Effector memory CD4-positive, alpha-beta T cell (primary cell): ENCODE results near the gene OAS3.
"Not testable (repeated sequence)": the region's sequence is repeated elsewhere in the genome, so short reads cannot be mapped to it uniquely, and the experiment has no call there.

ENCODE experiments used
- DNase-seq, 3 donors: peaks; one replicate each; pipeline ENCODE4 v3.0.0-alpha.2; 2020
- H3K27ac ChIP-seq: 2 replicates; pipeline ENCODE4 v1.7.0; 2013; ENCODE audit warnings: mild to moderate bottlenecking, low read length, moderate library complexity; ENCODE audit not compliant: insufficient read depth, poor library complexity, severe bottlenecking
- H3K27me3 ChIP-seq: replicated peaks from 2 replicates; pipeline ENCODE4 v1.7.0; 2013; ENCODE audit warnings: mild to moderate bottlenecking, low read length; ENCODE audit not compliant: insufficient read depth, control insufficient read depth, poor library complexity, severe bottlenecking
- H3K36me3 ChIP-seq: 2 replicates; pipeline ENCODE4 v1.7.0; 2013; ENCODE audit warnings: mild to moderate bottlenecking, low read length, moderate library complexity; ENCODE audit not compliant: control insufficient read depth, insufficient read depth
- H3K4me1 ChIP-seq: 2 replicates; pipeline ENCODE4 v1.7.0; 2013; ENCODE audit warnings: low read length, mild to moderate bottlenecking; ENCODE audit not compliant: control insufficient read depth, insufficient read depth, poor library complexity, severe bottlenecking
- H3K4me3 ChIP-seq: 2 replicates; pipeline ENCODE4 v1.7.0; 2013; ENCODE audit warnings: low read length, low read depth, mild to moderate bottlenecking; ENCODE audit not compliant: insufficient read depth, poor library complexity, severe bottlenecking
- H3K9me3 ChIP-seq: 2 replicates; pipeline ENCODE4 v1.7.0; 2013; ENCODE audit warnings: mild to moderate bottlenecking, low read length, moderate library complexity; ENCODE audit not compliant: control insufficient read depth

Gene OAS3

DNA sequence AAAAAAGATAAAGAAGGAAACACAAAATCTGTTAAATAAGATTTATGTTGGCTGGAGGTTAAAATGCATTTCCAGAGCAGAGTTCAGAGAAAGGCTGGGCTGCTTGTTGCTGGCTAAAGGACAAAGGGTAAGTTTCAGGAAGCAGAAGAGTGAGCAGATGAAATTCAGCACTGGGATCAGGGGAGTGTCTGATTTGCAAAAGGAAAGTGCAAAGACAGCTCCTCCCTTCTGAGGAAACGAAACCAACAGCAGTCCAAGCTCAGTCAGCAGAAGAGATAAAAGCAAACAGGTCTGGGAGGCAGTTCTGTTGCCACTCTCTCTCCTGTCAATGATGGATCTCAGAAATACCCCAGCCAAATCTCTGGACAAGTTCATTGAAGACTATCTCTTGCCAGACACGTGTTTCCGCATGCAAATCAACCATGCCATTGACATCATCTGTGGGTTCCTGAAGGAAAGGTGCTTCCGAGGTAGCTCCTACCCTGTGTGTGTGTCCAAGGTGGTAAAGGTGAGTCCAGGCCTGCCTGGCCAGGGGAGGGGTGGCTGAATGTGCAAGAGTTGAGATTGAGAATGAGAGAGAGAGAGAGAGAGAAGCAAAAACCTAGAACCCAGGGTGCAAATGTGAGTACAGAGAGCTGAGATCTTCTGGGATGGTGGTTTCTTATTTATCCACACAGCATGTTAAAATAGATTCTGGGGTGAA lies 31.4 kb upstream of the OAS3 start, which contains the start of gene OAS1:
Gene OAS1 (plus strand): TSS at position 251 of the 703 bp plus-strand sequence. CDS start 78 bp downstream, at position 329.
- Histone ChIP-seq H3K4me3 (peak within 1 kb of the TSS; percentile 57), H3K27me3 (no peaks in the 10 kb centered on the region), H3K36me3 (no peaks in the 10 kb centered on the region), H3K9me3 (no peaks in the 10 kb centered on the region), H3K27ac (peak within 1 kb of the TSS; percentile 52), H3K4me1 (peaks cover 31% of the 10 kb centered on the region)
- peak in 1 of 3 donors; percentile 9 for DNase-seq

DNA sequence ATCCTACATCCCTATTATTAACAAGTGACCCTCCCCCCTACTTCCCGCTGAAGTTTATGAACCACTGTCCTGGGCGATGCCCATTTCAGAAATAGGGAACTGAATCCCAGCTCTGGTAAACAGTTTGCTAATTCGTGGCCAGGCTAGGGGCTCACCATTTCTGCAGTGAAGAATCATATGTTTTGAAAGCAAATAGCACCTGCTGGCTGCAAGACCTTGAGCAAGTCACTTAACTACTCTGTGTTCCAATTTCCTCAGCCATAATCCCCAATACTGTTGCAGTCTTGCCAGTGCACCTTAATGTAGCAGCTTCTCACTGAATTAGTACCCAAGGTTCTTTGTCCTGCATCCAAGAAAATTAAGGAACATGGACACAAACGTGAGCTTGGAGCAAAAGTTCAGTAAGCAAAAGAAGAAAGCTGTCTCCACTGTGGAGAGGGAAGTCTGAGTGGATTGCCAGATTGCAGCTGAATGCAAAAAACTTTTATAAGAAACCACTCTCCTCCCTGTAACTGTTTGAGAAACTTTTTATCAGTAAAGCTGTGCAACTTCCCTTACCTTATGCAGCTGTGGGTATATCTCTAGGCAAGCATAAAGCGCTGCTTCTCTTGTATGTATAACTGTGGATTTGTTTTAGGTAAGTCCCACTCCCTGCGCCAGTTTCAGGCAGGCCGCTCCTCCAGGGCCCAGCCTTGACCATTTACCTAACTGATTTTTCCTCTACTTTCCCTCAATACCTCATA lies 30.7 kb upstream of the OAS3 start:
- H3K9me3 ChIP-seq: peaks cover 2% of the 10 kb centered on the region
- DNase-seq: no peak
- peaks cover 25% of the 10 kb centered on the region for H3K4me1 ChIP-seq
- H3K36me3 ChIP-seq: peaks cover 2% of the 10 kb centered on the region
- H3K27ac ChIP-seq: peak overlapping the region; percentile 52
- peak overlapping the region; percentile 57 for H3K4me3 ChIP-seq
- no peaks in the 10 kb centered on the region for H3K27me3 ChIP-seq

DNA sequence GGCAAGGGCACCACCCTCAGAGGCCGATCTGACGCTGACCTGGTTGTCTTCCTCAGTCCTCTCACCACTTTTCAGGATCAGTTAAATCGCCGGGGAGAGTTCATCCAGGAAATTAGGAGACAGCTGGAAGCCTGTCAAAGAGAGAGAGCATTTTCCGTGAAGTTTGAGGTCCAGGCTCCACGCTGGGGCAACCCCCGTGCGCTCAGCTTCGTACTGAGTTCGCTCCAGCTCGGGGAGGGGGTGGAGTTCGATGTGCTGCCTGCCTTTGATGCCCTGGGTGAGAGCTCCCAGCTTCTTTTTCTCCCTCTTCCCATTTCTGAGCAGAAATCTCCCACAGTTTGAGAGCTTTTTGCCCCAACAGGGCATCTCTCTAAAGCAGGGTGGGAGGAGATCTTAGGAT lies 29.7 kb upstream of the OAS3 start:
- peak overlapping the region; percentile 52 for H3K27ac ChIP-seq
- H3K4me3 ChIP-seq: peak overlapping the region; percentile 57
- DNase-seq: no peak
- peaks cover 6% of the 10 kb centered on the region for H3K9me3 ChIP-seq
- H3K27me3 ChIP-seq: no peaks in the 10 kb centered on the region
- H3K36me3 ChIP-seq: peaks cover 11% of the 10 kb centered on the region
- H3K4me1 ChIP-seq: peaks cover 22% of the 10 kb centered on the region

DNA sequence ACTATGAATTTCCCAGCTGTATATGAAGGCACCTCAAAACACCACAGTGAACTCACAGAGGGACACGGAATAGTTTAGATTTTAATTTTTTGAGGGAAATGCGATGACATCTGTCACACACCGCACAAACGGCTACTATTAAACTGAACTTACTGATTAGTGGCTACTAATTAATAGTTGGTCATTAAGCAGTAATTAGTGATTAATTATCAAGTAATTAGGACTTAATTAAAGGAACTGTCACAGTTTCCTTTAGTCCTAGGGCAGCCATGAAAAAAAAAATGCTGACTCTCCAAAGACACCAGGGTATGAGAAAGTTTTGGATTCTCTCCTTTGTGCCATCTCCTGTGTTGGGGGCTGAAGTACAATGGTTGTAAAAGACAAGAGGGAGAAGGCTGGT lies 28.6 kb upstream of the OAS3 start:
- DNase-seq: no peak
- Histone ChIP-seq H3K36me3 (peaks cover 11% of the 10 kb centered on the region), H3K4me3 (peak overlapping the region; percentile 57), H3K9me3 (peaks cover 6% of the 10 kb centered on the region), H3K27ac (peak overlapping the region; percentile 52), H3K4me1 (peaks cover 22% of the 10 kb centered on the region), H3K27me3 (no peaks in the 10 kb centered on the region)

DNA sequence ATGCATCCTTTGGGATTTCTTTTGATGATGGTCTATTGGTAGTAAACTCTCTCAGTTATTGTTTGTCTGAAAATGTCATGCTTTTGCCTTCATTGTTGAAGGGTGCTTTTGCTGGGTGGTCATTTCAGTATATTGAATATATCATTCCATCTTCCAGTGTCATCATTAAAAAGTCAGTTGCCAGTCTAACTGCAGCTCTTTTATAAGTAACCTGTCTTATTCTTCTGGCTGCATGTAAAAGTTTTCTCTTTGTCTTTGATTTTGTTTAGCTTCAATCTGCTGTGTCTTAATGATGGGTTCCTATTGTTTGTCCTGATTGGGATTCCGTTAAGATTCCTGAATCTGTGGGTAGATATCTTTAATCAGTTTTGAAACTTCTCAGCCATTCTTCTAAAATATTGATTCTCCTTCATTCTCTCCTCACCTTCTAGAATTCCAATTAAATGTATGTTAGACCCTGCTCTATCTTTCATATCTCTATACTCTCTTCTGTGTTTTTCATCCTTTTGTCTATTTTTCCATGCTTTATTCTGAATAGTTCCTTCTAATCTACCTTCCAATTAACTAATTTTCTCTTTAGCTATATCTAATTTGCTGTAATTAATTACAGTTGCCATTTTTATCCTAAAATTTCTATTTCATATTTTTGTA lies 25.1 kb upstream of the OAS3 start:
- Histone ChIP-seq H3K4me3 (no peak overlapping the region), H3K4me1 (peaks cover 12% of the 10 kb centered on the region), H3K36me3 (peaks cover 29% of the 10 kb centered on the region), H3K9me3 (peaks cover 6% of the 10 kb centered on the region), H3K27me3 (no peaks in the 10 kb centered on the region), H3K27ac (no peak overlapping the region)
- DNase-seq: no peak

DNA sequence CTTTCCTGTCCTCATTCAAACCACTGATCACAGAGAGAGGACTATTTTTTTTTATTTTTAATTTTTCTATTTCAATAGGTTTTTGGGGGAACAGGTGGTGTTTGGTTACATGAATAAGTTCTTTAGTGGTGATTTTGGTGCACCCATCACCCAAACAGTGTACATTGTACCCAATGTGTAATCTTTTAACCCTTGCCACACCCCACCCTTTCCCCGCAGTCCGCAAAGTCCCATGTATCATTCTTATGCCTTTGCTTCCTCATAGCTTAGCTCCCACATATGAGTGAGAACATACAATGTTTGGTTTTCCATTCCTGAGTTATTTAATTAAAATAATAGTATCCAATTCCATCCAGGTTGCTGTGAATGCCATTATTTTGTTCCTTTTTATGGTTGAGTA lies 24.4 kb upstream of the OAS3 start:
- H3K27ac ChIP-seq: not testable (repeated sequence)

DNA sequence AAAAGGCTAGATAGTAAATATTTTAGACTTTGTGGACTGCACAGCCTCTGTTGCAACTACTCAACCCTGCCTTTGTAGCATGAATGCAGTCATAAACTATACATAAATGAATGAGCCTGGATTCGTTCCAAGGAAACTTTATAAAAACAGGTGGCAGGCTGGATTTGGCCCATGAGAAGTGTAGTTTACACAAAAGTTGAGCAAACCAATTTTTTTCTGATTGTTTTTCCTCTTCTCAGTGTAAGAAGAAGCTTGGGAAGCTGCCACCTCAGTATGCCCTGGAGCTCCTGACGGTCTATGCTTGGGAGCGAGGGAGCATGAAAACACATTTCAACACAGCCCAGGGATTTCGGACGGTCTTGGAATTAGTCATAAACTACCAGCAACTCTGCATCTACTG lies 22.0 kb upstream of the OAS3 start:
- Histone ChIP-seq H3K9me3 (peaks cover 6% of the 10 kb centered on the region), H3K27me3 (no peaks in the 10 kb centered on the region), H3K4me1 (no peaks in the 10 kb centered on the region), H3K4me3 (no peak overlapping the region), H3K36me3 (peaks cover 50% of the 10 kb centered on the region), H3K27ac (no peak overlapping the region)
- no peak for DNase-seq

More for the DNA sequence above, 24.4 kb upstream of the OAS3 start:
- Histone ChIP-seq H3K4me1 (peaks cover 11% of the 10 kb centered on the region), H3K36me3 (peaks cover 36% of the 10 kb centered on the region)
- H3K4me3 ChIP-seq, DNase-seq, H3K27me3 ChIP-seq, H3K9me3 ChIP-seq: not testable (repeated sequence)

DNA sequence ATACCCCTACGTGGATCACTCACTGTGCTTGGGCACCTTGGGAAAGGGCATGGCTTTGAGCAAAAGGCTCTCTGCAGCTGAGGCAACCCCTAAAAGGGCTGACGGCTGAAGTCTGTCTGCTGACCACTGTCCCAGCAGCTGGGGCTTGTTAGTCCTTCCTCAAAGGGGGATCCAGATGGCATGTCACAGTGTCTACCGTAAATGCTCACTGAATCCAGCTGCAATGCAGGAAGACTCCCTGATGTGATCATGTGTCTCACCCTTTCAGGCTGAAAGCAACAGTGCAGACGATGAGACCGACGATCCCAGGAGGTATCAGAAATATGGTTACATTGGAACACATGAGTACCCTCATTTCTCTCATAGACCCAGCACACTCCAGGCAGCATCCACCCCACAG lies 19.2 kb upstream of the OAS3 start:
- peaks cover 39% of the 10 kb centered on the region for H3K36me3 ChIP-seq
- H3K9me3 ChIP-seq: no peaks in the 10 kb centered on the region
- no peaks in the 10 kb centered on the region for H3K27me3 ChIP-seq
- no peak for DNase-seq
- no peak overlapping the region for H3K4me3 ChIP-seq
- no peak overlapping the region for H3K27ac ChIP-seq
- H3K4me1 ChIP-seq: no peaks in the 10 kb centered on the region

DNA sequence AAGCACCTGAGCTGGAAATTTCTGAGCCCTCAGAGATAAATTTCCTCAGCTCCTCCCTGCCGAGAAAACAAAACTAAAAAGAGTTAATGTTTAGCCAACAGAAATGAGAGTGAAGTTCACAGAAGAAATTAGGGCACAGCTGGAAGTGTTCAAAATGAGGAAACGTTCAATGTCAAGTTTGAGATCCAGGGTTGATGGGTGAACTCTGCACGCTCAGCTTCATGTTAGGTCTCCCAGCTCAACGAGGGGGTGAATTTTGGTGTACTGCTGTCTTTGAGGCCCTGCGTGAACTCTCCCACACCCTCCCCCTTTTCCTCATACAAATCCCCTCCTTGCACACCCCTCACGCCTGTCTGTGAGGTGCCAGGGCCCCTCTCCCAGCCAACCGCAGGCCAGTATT lies 13.3 kb upstream of the OAS3 start:
- DNase-seq: no peak
- Histone ChIP-seq H3K4me3 (no peak overlapping the region), H3K27me3 (no peaks in the 10 kb centered on the region), H3K4me1 (no peaks in the 10 kb centered on the region), H3K36me3 (peaks cover 4% of the 10 kb centered on the region), H3K9me3 (no peaks in the 10 kb centered on the region), H3K27ac (no peak overlapping the region)
